DMS 273 treated with DMSO at 0.1 percent for 48 hours (cell line): Measurements from ENCODE around the gene TIA1.
"Not testable (repeated sequence)": the region's sequence is repeated elsewhere in the genome, so short reads cannot be mapped to it uniquely, and the experiment has no call there.

ENCODE experiments used
- DNase-seq: peaks from one replicate; lab custom pipeline; 2025; lab: John Stamatoyannopoulos, UW

Gene TIA1, protein sequence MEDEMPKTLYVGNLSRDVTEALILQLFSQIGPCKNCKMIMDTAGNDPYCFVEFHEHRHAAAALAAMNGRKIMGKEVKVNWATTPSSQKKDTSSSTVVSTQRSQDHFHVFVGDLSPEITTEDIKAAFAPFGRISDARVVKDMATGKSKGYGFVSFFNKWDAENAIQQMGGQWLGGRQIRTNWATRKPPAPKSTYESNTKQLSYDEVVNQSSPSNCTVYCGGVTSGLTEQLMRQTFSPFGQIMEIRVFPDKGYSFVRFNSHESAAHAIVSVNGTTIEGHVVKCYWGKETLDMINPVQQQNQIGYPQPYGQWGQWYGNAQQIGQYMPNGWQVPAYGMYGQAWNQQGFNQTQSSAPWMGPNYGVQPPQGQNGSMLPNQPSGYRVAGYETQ

DNA sequence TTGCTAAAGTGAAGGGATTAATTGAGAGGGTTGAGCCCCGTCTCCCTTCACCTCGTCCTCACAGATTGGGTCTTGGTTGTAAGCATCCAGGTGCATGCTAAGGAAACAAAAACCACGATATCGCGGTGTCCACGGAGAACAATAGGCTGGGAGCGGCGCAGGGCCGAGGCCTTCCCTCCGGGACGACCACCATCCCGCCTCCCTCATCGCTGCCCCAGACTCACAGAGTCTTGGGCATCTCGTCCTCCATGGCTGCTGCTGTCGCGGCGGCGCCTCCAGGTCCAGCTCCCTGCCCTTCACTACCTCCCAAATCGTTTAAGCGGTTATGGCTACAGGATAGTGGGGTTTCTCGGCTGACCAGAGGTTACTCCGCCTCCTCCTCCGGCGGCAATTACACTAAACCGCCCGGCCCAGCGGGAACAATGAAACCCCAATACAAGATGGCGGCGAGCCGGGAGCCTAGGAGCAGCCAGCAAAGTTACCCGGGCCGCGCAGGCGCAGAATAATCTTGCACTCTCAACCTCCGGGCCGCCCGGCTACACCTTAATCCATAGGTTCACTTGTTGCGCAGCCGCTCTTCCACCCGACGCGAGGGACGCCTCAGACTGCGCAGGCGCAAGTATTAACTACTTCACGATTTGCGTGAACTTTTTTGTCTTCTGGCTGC lies at the start of gene TIA1:
Gene TIA1, minus strand, starts transcription at position 448 of the 667 bp plus-strand sequence. Its CDS starts 198 bp downstream, at position 250.
- DNase-seq, result peak; percentile 98

DNA sequence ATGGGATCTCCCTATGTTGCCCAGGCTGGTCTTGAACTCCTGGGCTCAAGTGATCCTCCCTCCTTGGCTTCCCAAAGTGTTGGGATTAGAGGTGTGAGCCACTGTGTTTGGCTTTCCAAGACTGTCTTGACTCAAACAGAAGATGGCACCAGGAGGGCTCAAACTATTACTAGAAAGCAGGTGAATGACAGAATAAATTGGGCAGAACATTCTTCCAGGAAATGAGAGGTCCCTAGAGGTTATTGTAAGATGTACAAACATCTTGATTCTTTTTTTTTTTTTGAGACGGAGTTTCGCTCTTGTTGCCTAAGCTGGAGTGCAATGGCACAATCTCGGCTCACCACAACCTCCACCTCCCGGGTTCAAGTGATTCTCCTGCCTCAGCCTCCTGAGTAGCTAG lies 49.4 kb upstream of the TIA1 start:
- not testable (repeated sequence) for DNase-seq

DNA sequence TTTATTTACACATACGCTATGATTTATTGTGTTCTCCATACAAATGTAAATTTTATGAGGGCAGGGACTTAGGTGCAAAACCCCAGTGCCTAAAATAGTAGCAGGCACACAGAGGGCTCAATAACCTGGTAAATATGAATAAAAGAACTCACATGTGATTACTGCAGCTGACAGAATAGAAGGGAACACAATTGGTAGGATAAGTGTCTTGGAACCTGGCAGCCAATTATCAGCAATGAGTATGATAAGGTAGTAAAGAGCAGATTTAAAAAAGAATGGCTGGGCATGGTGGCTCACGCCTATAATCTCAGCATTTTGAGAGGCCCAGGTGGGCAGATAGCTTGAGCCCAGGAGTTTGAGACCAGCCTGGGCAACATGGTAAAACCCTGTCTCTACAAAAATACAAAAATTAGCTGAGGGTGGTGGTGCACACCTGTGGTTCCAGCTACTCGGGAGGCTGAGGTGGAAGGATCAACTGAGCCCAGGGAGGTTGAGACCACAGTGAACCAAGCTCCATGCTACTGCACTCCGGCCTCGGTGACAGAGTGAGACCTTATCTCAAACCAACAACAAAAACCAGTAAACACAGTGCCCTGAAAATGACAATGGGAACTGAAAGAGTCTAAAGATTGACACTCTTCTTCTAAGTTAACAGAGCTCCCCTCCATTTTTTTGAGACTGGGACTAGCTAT lies 35.2 kb upstream of the TIA1 start:
- DNase-seq, result no peak

DNA sequence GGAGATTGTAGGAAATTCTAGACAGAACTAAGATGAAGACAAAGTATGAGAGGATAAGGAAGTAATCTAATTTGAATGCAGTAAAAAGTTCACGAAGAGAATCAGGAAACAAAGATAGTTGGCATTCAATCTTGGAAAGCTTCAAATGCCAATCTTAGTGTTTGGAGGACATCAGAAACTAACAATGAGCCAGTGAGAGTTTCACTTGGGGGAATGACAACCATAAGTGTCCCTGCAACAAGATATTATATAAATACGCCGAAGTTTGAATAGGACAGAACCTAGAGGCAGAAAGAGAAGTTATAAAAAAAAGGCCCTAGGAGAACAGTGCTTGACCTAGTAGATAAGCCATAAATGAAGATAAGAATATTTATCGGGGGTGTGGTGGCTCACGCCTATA lies 34.0 kb upstream of the TIA1 start:
- no peak for DNase-seq

DNA sequence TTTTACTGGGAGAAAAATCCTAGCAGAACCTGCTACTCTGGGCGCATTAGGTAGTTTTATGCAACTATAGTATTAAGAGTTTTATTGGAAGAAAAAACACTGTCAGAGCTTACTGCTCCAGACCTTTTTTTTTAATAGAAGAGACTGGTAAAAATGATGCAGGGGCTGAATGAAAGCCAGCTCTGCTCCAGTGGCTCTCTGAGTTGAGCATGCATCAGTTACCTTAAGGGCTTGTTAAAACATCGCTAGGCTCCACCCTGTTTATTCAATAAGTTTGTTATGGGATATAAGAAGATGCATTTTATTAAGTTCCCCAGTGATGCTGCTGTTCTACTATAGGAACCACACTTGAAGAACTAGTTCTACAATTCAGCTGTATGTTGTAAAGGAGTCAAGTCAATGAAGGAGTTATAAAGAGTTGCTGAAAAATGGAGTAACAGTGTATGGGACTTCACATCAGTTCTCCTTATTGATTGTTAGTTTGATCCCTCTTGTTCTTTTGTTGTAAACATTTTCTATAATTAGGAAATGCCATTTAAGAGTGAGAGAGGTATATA lies 31.9 kb upstream of the TIA1 start:
- DNase-seq, result no peak

DNA sequence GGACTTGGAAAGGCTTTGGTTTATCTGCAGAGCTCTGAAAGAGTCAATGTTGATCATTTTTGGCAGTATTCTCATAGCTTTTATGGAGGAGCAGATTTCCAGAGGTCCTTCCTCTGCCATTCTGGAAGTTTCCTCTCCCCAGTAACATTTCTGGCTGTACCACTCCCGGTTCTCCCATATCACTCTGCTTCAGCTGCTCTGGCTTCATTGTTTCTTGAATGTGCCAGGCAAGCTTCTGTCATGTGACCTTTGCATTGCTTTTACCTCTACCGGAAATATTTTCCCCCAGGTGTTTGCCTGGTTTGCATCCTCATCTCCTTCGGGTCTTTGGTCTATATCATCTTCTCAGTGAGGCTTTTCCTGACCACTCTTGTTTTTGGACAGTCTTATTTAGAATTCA lies 21.9 kb upstream of the TIA1 start:
- no peak for DNase-seq

DNA sequence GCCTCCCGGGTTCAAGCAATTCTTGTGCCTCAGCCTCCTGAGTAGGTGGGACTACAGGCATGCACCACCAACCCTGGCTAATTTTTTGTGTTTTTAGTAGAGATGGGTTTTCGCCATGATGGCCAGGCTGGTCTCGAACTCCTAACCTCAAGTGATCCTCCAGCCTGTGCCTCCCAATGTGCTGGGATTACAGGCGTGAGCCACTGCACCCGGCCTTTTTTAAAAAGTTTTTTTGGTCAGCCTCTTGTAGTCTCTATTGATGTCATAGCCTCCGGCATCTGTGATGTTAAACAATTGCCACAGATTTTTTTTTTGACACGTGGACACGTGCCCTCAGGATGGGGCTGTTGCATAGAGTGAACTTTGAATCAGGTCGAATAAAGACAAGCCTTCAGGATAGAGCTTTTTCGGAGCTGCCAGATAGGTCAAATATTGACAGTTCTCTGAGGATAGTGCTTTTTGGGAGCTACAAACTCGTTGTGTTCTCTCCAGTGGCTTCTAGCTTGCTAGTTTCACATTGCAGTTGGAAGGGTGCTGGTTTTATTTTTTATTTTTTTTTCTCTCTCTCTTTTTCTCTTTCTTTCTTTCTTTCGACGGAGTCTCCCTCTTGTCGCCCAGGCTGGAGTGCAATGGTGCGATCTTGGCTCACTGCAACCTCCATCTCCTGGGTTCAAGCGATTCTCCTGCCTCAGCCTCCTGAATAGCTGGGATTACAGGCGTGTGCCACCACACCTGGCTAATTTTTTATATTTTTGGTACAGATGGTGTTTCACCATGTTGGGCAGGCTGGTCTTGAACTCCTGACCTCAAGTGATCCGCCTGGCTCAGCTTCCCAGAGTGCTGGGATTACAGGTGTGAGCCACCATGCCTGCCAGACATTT lies 21.2 kb upstream of the TIA1 start:
- not testable (repeated sequence) for DNase-seq

DNA sequence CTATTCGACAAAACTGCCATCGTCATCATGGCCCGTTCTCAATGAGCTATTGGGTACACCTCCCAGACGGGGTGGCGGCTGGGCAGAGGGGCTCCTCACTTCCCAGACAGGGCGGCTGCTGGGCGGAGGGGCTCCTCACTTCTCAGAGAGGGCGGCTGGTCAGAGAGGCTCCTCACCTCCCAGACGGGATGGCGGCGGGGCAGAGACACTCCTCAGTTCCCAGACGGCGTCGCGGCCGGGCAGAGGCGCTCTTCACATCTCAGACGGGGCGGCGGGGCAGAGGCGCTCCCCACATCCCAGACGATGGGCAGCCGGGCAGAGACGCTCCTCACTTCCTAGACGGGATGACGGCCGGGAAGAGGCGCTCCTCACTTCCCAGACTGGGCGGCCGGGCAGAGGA lies 18.5 kb upstream of the TIA1 start:
- not testable (repeated sequence) for DNase-seq

DNA sequence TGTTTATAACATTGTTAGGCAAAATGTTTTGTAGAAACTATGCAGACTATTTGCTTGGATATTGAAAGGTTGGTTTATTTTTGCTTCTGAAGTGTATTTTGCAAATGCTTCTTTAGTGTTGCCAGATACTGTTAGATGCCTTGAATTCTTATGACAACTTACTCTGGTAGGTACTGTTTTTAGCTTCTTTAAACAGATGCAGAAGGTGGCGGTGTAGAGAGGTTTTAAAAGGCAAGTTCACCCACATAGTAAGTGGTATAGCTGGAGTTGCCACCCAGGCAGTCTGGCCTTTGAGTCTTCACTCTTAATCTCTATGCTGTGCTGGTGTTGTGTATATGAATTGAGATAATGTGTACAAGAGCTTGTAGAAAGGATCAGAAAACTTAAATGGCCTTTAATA lies 13.1 kb upstream of the TIA1 start:
- no peak for DNase-seq

DNA sequence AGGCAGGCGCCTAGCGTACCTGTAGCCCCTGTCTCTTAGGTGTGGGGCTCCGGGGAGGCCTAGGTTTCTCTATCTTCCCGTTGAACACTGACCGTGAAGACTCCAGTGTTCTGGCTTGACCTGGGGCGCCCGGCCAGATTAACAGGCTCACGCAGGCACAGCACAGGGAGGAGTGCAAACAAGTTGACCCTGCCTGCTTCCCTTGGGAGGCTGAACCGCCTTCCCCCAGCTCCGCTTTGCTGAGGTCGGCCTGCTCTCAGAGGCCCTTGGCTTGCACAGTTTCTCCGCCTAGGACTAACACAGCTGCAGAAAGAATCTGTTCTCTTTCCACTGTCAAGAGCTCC lies 10.1 kb upstream of the TIA1 start:
- DNase-seq, result no peak

DNA sequence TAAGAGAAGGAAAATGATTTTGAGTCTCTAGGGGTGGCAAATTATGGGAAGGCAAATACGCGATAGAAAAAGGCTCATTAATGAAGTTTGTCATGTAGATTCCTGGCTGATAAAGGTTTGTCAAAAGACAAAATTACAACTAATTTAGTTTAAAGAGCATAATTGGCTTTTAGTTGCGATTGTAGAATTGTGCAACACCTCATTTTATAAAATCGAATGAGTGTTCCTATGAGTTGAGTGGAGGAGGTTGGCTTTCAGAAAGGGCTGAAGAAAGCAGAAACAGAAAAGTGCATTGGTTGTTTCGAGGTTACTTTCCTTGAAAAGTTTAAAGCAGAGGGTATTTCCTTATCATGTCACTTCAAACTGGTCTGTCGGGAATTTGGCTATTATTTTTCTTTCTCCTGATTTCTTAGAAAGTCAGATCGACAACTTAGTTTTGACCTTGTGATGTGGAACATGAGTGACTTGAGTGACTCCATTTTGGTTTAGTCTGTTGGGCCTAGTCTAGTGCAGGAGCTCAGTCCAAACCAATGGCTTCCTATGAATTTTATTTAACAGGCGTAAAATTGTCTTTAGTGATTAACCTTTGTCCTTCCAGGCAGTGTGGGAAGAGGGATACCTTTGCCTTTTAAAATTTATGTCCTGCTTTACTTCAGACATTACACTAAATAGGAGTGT lies 7.3 kb upstream of the TIA1 start:
- DNase-seq, result no peak

DNA sequence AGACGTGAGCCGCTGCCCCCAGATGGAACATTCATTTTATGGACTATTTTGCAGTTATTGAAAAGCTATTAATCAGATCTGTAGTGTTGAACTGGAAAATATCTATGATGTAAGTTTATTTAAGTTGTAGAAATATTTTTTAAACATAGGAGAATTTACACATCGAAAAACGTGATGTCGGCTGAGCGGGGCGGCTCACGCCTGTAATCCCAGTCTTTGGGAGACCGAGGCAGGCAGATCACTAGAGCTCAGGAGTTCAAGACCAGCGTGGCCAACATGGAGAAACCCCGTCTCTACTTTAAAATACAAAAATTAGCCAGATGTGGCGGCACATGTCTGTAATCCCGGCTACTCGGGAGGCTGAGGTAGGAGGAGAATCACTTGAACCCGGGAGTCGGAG lies 2.0 kb upstream of the TIA1 start:
- DNase-seq, result no peak

DNA sequence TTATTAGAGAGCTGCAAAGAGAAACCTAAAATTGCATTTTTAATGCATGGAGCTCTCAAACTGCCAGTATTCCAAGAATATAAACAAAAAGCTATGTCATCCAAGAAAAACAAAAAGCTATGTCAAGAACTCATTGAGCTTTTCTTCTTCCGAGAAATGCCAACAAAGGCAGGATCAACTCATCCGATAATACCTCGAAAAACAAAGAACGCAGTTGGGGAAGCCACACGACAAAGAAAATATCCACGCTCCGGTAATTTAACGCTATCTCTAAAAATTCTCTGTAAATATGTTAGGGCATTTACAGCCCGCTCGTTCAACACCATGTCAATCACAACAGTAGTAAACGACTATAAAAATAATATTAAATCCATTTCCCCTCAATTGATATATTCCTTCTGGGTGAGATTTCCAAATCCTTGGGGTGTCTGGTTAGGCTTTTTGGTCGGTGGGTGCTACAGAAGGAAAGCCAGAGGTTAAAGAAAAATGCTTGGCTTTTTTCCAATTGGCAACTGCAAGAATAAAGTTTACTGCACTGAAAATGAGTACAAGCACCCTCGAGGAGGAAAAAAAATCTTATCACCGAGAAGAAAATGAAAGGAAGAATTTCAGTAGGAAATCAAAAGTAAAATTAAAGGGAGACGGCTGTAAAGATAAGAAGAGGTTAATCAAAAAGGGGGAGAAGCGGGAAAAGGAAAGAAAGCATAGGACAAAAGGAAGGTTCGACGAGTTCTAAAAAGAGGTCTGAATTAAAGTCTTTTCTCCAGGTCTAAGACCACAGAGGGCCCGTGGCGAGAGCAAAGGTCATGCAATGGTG lies 856 bp downstream of the TIA1 start:
- no peak for DNase-seq

DNA sequence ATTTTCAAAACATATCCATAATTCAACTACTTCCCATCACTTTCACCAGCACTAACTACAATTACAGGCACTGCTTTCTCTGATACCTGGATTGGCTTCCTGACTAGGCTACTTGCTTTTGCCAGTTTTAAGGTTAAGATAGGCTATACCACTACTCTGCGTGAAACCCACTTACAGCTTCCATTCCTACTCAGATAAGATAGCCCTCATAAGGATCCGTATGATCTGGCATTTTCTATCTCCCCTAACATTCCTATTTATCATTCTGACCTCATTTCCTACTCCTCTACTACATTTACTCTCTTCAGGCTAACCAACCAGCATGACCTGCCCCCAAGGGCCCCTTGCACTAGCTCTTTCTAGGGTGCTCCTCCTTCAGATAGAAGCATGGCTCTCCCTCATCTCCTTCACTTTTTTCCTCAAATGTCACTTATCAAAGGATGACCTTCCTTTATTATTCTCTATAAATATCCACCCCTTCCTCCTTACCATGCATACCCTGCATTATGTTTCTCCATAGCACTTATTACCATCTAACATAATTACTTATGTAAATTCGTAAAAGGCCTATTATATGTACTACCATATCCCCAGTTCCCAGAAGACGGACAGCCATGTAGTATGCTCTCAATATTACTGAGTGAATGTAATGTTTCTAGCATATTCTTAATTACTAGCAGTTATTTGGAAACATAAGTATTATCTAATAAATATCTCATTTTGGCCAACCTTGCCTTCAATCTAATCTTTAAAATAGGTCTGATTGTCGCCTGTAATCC lies 4.4 kb downstream of the TIA1 start:
- DNase-seq, result no peak

DNA sequence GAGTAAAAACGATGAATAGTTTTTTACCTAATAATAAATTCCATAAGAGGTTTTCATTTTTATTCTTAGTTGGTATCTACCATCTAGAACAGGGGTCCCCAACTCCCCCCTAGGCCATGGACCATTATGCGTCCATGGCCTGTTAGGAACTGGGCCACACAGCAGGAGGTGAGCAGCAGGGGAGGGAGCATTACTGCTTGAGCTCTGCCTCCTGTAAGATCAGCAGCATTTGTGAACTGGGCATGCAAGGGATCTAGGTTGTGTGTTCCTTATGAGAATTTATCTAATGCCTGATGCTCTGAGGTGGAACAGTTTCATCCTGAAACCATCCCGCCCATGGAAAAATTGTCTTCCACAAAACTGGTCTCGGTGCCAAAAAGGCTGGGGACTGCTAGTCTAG lies 5.9 kb downstream of the TIA1 start:
- no peak for DNase-seq

DNA sequence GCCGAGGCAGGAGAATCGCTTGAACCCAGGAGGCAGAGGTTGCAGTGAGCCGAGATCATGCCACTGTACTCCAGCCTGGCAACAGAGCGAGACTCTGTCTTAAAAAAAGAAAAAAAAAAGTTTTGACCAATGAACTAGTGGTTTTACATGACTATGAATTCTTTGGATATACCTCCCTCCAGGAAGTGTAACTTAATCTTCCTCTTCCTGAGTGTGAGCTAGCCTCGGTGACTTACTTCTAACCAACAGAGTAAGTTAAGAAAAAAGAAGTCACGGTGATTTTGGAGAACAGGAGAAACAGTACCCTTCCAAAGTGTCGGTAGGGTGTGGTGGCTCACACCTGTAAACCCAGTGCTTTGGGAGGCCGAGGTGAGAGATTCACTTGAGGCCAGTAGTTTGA lies 7.1 kb downstream of the TIA1 start:
- no peak for DNase-seq

DNA sequence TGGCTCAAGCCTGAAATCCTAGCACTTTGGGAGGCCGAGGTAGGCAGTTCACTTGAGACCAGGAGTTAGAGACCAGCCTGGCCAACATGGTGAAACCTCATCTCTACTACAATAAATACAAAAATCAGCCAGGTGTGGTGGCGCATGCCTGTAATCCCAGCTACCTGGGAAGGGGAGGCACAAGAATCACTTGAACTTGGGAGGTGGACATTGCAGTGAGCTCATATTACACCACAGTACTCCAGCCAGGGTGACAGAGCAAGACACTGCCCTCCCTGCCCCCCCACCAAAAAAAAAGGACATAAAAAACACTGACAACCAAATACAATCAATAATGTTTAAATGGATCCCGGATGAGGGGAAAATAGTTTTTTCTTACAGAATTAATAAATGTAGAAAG lies 7.8 kb downstream of the TIA1 start:
- DNase-seq, result no peak

DNA sequence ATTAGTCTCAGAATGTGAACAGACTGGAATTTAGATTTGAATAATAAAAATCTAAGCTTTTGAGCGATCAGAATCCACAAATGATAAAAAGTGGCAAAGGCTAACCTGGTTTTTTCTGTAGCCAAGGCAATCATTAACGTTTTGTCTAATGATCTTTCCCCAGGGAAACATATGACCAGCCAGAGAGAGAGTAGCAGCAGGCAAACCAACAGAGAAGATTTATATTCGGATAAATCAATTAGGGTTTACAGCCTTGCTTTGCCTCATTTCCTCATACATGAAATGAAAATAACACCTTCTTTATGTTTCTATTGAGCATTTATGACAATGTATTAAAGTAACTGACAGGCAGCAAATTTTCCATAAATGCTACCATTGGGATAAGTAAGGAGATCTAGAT lies 14.5 kb downstream of the TIA1 start:
- DNase-seq, result no peak

DNA sequence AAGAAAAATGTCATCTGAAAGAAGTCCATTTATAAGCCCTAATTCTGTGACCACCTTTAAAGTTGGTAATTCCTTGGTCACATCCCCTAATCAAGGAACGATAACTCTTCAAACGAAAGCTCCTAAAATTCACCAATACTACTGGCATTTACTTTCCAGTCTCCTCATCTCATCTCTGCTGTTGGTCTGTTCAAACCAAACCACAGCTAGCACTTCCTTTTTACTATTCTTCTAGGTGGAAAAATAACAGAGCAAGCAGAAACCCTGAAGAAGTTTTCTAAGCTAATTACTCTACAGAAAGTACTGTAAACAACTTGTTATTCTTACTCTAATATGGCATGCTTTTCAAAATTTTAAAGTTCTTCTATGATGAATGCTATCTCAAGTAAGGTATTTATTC lies 21.6 kb downstream of the TIA1 start:
- DNase-seq, result no peak

DNA sequence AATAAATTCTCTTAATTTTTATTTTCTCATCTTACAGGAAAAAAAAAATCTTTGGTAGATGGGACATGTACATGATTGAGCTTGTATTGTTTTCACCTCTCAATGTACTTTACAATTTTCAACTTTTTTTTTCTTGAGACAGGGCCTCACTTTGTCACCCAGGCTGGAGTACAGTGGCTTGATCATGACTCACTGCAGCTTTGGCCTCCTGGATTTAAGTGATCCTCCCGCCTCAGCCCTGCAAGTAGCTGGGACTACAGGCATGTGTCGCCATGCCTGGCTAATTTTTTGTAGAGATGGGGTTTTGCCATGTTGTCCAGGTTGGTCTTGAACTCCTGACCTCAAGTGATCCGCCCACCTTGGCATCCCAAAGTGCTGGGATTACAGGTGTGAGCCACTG lies 25.1 kb downstream of the TIA1 start:
- DNase-seq, result not testable (repeated sequence)
